Esophagus muscularis mucosa (tissue), 4 donors: ENCODE results near the gene LRRC4C.

Experiments used
- EP300 ChIP-seq: sonication (generic); formaldehyde crosslinking; IDR thresholded peaks from one replicate; pipeline ENCODE4 v1.6.1; 2017; ENCODE audit warnings: antibody characterized with exemption
- POLR2A ChIP-seq: fragments of 450-650 bp; IDR thresholded peaks from one replicate; pipeline ENCODE4 v1.6.1; 2017; ENCODE audit warnings: antibody characterized with exemption, moderate library complexity, mild to moderate bottlenecking, low read depth
- POLR2AphosphoS5 ChIP-seq, 2 donors: sonication (generic); formaldehyde crosslinking; IDR thresholded peaks; one replicate each; pipeline ENCODE4 v1.6.1; 2017; ENCODE audit warnings: antibody characterized with exemption in 2 of 2
- TF ChIP-seq, protein P1 (sequence below), 3 experiments: fragments of 200-600 bp in 2 of 3; fragments of 450-650 bp in 1 of 3; sonication (generic) in 2 of 3; IDR thresholded peaks; one replicate each; pipeline ENCODE4 v1.5.1; 2017 to 2019; ENCODE audit warnings: antibody characterized with exemption in 3 of 3, mild to moderate bottlenecking in 2 of 3, moderate library complexity in 1 of 3

DNA sequence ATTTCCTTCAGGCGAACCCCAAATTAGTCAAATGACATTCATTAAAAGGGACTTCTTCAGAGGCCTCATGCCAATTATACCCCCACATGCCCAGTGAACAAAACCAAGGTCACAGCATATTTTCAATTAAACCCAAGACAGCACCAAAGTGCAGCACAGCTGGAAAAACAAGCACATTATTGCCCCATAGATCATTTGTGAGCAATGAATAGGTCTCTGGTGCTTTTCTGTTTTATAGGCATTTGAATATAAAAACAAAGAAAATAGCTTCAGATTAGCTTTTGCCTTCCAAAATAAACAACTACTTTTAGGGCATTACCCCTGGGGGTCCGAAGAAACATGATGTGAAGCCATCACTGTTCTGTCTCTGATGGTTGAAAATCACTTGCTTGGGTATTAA, 1319.9 kb downstream of the LRRC4C start:
- TF ChIP-seq, protein P1, sequence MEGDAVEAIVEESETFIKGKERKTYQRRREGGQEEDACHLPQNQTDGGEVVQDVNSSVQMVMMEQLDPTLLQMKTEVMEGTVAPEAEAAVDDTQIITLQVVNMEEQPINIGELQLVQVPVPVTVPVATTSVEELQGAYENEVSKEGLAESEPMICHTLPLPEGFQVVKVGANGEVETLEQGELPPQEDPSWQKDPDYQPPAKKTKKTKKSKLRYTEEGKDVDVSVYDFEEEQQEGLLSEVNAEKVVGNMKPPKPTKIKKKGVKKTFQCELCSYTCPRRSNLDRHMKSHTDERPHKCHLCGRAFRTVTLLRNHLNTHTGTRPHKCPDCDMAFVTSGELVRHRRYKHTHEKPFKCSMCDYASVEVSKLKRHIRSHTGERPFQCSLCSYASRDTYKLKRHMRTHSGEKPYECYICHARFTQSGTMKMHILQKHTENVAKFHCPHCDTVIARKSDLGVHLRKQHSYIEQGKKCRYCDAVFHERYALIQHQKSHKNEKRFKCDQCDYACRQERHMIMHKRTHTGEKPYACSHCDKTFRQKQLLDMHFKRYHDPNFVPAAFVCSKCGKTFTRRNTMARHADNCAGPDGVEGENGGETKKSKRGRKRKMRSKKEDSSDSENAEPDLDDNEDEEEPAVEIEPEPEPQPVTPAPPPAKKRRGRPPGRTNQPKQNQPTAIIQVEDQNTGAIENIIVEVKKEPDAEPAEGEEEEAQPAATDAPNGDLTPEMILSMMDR (IDR thresholded peaks at IDR 0.05), result no peak
- TF ChIP-seq POLR2AphosphoS5 (IDR thresholded peaks at IDR 0.05) (no peak), EP300 (no peak), POLR2A (no peak)
